ENCODE results near the gene VKORC1L1. TPM values are rescaled to one million over a fixed set of nuclear protein-coding genes. Genes with fewer than 3 reads are reported as not detected.
"Not testable (repeated sequence)": the region's sequence is repeated elsewhere in the genome, so short reads cannot be mapped to it uniquely, and the experiment has no call there.

The VKORC1L1 gene
- total RNA-seq, result 20.4 and 25.4 TPM in 2 replicates

DNA sequence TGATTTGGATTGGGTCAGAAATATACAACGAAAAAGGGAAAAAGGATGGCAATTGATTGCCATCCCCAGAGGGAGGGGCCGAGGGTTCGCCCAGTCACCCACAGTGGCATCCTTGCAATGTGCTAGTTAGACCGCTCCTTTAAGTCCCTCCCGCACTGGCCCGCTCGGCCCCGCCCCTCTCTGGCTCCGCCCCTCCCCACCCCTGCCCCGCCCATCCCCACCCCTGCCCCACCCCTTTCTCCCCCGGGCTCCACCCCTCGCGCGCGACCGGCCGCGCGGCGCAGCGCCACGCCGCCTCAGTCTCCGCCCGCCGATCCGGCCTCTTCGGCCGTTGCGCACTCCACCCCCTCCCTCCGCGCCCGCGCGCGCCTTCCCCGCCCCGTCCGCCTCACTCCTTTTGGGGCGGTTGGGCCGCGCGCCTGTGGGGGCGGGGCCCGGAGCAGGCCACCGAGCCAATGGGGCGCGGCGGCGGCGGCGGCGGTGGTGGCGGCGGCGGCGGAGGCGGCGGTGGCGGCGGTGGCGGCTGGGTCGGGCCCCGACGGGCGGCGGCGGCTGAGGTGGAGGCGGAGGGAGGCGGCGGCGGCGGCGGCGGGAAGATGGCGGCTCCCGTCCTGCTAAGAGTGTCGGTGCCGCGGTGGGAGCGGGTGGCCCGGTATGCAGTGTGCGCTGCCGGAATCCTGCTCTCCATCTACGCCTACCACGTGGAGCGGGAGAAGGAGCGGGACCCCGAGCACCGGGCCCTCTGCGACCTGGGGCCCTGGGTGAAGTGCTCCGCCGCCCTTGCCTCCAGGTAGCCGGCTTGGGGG lies at the start of gene VKORC1L1:
Gene VKORC1L1 (plus strand): TSS at position 299 of the 806 bp plus-strand sequence. CDS start 298 bp downstream, at position 597.
- peak; percentile 73 for DNase-seq (ENCODE audit: low read depth, low spot score)

- DNase-seq (ENCODE audit: low read depth, low spot score), result no peak
Observed at GRCh38 chr7:65827366-65827765, 45.5 kb upstream of the VKORC1L1 start.

DNA sequence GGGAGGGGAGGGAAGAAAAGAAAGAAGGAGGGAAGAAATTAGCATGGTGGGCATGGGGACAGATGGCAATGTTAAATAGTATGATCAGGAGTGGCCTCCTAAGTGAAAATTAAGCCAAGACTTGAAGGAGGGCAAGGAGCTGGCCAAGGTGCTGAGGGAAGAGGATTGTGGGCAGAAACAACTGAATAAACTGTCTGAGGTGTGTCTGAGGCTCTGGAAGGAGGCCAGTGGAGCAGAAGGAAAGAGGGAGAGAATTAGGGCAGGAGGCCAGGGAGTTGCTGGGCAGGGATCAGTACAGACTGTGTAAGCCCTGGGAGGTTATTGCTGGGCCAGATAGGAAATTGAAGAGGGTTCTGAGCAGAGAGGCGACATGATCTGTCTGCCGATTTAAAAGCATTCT lies 40.6 kb upstream of the VKORC1L1 start:
- no peak for DNase-seq (ENCODE audit: low read depth, low spot score)

DNA sequence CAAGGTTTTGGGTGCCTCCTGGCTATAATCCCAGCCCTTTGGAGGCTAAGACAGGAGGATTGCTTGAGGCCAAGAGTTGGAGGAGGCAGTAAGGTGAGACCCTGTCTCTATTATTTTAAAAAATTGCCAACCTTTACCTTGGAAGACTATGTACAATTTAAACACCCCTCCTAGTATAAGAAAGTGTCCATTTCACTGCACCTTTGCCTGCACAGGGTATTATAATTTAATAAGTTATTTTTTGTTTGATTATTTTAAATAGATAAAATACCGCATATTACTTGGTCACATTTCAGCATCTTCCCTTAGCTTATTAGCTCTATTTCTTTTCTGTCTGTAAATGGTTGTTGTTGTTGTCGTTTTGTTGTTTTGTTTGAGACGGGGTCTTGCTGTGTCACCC lies 36.2 kb upstream of the VKORC1L1 start:
- DNase-seq (ENCODE audit: low read depth, low spot score), result not testable (repeated sequence)

DNA sequence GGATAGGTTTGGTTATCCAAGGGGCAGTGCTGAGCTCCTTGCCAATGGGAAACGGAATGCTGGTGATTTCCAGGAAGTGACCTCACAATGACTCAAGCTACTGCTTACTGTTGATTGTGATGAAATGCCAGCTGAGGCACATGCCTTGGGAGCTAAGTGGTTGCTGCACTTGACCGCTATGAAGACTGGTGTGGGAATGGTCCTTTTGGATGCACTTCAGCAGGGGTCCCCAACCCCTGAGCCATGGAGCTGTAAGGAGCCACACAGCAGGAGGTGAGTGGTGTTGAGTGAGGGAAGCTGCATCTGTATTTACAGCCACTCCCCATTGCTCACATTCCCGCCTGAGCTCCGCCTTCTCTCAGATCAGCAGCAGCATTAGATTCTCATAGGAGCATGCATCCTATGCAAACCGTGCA lies 35.3 kb upstream of the VKORC1L1 start:
- not testable (repeated sequence) for DNase-seq (ENCODE audit: low read depth, low spot score)

DNA sequence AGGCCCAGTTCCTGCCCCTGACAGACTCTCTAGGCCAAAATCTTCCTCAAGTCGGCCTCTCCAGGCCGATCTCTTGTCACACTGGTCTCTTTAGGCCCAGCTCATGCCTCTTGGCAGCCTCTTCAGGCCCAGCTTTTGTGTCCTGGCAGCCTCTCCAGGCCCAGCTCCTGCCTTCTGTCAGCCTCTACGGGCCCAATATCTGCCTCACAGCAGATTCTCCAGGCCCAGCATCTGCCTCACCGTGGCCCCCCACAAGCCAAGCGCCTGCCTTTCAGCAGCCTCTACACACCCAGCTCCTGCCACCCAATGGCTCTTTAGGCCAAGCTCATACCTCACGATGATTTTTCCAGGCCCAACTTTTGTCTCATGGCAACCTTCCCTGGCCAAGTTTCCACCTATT lies 33.0 kb upstream of the VKORC1L1 start:
- DNase-seq (ENCODE audit: low read depth, low spot score), result no peak

DNA sequence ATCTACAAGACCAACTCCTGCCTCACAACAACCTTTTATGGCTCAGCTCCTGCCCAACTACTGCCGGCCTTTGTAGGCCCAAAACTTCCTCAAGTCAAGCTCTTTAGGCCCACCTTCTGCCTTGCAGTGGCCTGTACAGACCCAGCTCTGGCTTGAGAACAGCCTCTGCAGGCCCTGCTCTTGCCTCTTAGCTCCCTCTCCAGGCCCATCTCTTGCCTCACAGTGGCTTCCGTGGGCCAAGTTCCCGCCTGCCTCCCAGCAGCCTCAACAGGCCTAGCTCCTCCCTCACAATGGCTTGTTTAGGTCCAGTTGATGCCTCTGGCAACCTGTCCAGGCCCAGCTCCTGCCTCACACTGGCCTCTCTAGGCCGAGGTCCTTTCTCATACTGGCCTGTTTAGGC lies 32.4 kb upstream of the VKORC1L1 start:
- no peak for DNase-seq (ENCODE audit: low read depth, low spot score)

DNA sequence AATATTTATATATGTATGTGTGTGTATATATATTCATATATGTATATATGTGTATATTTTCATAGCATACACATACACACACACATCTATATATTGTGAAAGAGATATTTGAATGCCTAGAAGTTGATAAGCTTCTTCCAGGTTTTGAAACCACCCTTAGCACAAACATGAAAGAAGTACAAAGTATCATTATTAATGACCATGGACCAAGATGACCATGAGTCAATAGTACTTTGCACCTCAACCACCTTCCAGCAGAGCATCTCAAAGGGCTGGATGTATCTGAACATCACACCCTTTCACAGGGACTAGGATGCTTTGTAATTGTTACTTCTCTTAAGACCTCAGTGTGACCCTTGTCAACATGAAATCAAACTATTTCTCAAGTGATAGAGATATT lies 29.3 kb upstream of the VKORC1L1 start:
- not testable (repeated sequence) for DNase-seq (ENCODE audit: low read depth, low spot score)

DNA sequence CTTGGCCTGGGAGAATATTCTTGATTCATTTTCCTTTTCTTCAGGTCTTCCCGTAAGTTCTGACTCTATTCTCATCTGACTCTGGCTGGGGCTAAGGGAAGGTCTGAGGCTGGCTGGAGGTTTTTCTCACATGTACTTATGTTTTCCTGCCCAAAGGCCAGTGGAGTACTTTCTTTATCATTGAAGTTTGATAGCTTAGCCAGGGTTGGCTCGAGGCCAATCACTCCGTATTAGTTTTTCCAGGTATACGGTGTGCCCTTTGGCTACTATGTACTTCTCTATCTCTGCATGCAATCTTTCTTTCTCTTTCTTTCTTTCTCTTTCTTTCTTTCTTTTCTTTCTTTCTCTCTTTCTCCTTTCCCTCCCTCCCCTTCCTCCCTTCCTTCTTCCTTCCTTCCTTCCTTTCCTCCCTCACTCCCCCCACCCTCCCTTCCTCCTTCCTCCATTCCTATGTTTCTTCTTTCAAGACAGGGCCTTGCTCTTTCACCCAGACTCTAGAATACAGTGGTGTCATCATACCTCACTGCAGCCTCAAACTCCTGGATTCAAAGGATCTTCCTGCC lies 26.8 kb upstream of the VKORC1L1 start:
- DNase-seq (ENCODE audit: low read depth, low spot score), result no peak

- DNase-seq (ENCODE audit: low read depth, low spot score), result not testable (repeated sequence)
Observed at GRCh38 chr7:65853426-65853825, 19.4 kb upstream of the VKORC1L1 start.

DNA sequence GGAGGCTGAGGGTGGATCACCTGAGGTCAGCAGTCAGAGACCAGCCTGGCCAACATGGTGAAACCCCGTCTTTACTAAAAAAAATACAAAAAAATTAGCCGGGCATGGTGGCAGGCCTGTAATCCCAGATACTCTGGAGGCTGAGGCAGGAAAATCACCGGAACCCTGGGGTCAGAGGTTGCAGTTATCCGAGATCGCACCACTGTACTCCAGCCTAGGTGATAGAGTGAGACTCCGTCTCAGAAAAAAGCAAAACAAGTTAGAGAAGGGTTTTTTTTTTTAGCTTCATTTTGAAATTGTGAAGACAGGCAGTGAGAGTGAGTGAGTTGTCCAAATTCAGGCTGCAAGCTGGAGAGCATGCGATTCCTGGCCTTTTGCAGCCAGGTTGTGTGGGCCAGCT lies 19.0 kb upstream of the VKORC1L1 start:
- DNase-seq (ENCODE audit: low read depth, low spot score), result not testable (repeated sequence)

GRCh38 chr7:65857321-65857894 lies 15.5 kb upstream of the VKORC1L1 start:
- not testable (repeated sequence) for DNase-seq (ENCODE audit: low read depth, low spot score)

- DNase-seq (ENCODE audit: low read depth, low spot score), result not testable (repeated sequence)
Observed at GRCh38 chr7:65858660-65859059, 14.2 kb upstream of the VKORC1L1 start.

DNA sequence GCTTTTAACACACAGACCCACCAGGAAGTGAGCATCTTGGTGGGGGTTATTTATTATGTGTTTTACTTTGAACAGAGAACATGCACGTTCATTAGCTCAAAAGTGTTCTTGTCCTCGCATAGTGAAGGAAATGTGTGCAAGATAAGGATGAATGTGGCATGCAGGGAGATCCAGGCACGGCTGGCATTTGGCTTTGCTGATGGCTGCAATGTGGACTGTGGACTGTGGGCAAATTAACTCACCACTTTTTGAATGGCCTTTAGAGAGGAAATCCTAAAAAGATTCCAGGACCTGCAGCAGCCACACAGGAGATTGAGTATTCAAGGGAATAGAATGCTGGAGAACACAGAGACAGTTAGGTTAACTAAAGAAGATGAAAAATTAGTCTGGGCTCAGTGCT lies 6.6 kb upstream of the VKORC1L1 start:
- DNase-seq (ENCODE audit: low read depth, low spot score), result not testable (repeated sequence)

DNA sequence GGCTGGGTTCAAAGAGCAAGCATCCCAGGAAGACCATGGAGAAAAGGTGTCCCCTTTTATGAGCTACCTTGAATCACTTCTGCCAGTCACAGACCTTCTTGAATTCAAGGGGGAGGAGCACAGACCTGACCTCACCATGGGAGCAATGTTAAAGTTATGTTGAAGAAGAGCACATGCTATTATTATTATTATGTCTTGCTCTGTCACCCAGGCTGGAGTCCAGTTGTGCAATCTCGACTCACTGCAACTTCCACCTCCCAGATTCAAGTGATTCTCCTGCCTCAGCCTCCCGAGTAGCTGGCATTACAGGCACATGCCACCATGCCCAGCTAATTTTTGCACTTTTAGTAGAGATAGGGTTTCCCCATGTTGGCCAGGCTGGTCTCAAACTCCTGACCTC lies 5.2 kb upstream of the VKORC1L1 start:
- DNase-seq (ENCODE audit: low read depth, low spot score), result not testable (repeated sequence)

DNA sequence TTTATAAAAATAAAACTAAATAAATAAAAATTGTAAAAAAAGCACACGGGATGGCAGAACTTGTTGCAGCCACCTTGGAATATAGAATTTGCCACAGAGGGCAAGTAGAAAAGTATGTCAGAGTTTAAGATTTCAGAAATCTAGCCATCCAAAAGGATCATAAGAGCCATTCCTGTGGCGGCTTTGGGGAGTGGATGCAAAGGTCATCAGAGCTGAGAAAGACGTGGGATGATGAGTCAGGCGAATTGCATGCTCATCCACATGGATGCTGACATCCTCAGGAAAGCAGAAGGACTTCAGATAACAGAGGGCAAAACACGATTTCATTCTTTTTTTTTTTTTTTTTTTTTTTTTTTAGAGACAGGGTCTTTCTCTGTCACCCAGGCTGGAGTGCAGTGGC lies 3.6 kb upstream of the VKORC1L1 start:
- not testable (repeated sequence) for DNase-seq (ENCODE audit: low read depth, low spot score)

DNA sequence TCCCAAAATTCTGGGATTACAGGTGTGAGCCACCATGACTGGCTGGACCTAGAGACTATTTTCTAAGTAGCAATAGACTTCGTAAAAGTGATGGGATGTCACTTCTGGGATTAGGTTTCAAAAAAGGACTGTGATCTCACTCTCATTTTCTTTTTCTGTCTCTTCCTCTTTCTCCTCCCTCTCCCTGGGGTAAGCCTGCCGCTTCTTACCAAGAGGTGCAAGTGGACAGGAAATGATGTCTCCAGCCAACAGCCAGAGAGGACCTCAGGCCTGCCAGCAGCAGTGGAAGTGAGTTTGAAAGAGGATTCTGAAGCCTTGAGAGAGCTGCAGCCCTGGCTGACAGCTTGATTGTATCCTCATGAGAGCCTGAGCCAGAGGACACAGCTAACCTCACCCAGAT lies 1.4 kb upstream of the VKORC1L1 start:
- DNase-seq (ENCODE audit: low read depth, low spot score), result not testable (repeated sequence)

DNA sequence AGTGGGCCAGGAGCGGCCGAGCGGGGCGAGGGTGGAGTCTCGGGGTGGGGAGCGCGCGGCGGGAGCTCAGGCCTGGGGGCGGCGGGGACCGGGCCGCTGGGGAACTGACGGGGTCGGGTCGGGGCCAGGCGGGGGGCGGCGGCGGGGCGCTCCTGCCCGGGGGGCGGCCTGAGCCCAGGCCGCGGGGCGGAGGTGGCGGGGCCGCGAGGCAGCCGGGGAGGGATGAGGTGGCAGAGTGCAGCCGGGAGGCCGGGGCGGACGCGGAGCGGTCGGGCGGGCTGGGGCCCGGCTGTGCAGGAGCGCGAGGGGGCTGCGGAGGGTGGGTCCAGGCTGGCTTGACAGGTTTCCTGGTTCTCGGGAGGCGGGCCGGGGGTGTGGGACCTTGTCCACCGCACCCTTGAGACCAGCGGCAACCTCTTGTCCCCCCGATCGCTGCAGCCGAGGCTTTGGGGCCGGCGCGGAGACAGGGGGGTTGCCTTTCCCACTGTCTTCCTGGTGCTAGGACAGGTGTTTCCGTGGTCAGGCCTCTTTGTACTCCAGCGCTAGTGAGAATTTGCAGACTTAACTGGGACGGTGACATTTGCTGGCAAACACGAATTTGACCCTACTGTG lies 814 bp downstream of the VKORC1L1 start:
- not testable (repeated sequence) for DNase-seq (ENCODE audit: low read depth, low spot score)

- DNase-seq (ENCODE audit: low read depth, low spot score), result not testable (repeated sequence)
Observed at GRCh38 chr7:65875715-65876114, 2.8 kb downstream of the VKORC1L1 start.

- DNase-seq (ENCODE audit: low read depth, low spot score), result not testable (repeated sequence)
Observed at GRCh38 chr7:65879292-65880153, 6.6 kb downstream of the VKORC1L1 start.

- not testable (repeated sequence) for DNase-seq (ENCODE audit: low read depth, low spot score)
Observed at GRCh38 chr7:65880242-65880641, 7.4 kb downstream of the VKORC1L1 start.
